Adrenal gland (tissue), 12 donors: ENCODE results near the gene TRAPPC10. TPM values are rescaled to one million over a fixed set of nuclear protein-coding genes. Genes with fewer than 3 reads are reported as not detected.

Source experiments
- DNase-seq, 7 donors: peaks; one replicate each; pipeline ENCODE4 v3.0.0-alpha.2; 2019 to 2020
- H3K27ac ChIP-seq, 5 donors: fragments of 200-600 bp; sonication (generic) in 4 of 5; 1 replicate in 3 of 5; 2 replicates in 2 of 5; pipeline versions ENCODE4 v1.5.1 to v1.8.0; 2016 to 2020; ENCODE audit warnings: mild to moderate bottlenecking in 1 of 5
- H3K27me3 ChIP-seq: fragments of 200-600 bp; 2 replicates; pipeline ENCODE4 v1.8.0; 2021
- H3K36me3 ChIP-seq, 2 donors: fragments of 200-600 bp; replicated peaks in 1 of 2; 1 replicate in 1 of 2; 2 replicates in 1 of 2; pipeline versions ENCODE4 v1.5.1 to v1.8.0; 2018 to 2022
- H3K4me1 ChIP-seq, 2 donors: fragments of 200-600 bp; replicated peaks in 1 of 2; 1 replicate in 1 of 2; 2 replicates in 1 of 2; pipeline versions ENCODE4 v1.5.1 to v1.8.0; 2018 to 2021
- H3K4me3 ChIP-seq, 4 donors: fragments of 200-600 bp; sonication (generic) in 3 of 4; one replicate each; pipeline ENCODE4 v1.5.1; 2016 to 2018
- H3K9me3 ChIP-seq, 3 donors: fragments of 200-600 bp; sonication (generic) in 1 of 3; replicated peaks in 1 of 3; 1 replicate in 2 of 3; 2 replicates in 1 of 3; pipeline versions ENCODE4 v1.5.1 to v1.8.0; 2016 to 2021
- POLR2A ChIP-seq, 2 donors: fragments of 450-650 bp; IDR thresholded peaks; one replicate each; pipeline ENCODE4 v1.6.1; 2017; ENCODE audit warnings: antibody characterized with exemption in 2 of 2, mild to moderate bottlenecking in 2 of 2, moderate library complexity in 1 of 2
- WGBS, 4 donors: extraction: QIAGEN DNeasy Blood & Tissue Kit in 2 of 4; methylation state at CpG; one replicate each; pipeline versions ENCODE4 v1.1.5 to v1.1.7; 2013 to 2017; 5-methylcytosine and 5-hydroxymethylcytosine counted together
- intact Hi-C, 2 donors: fragments of 100-400 bp; cut with DNase I; formaldehyde crosslinking; loops; one replicate each; pipeline versions ENCODE4 v1.14.1 to v1.15.0; 2022 to 2023
- polyA plus RNA-seq, 3 donors: library from polyadenylated mRNA; stranded (reverse); fragments of 200-250 nt in 2 of 3; fragments of 350-450 nt in 1 of 3; fragmentation: Illumina TruSeq in 1 of 3; extraction: RNeasy Lipid Tissue Mini Kit (QIAGEN cat#74804) in 1 of 3; gene quantifications; one replicate each; pipeline ENCODE4 v1.2.3, GENCODE V29; 2013 to 2014
- total RNA-seq, 9 donors: library from RNA; depleted of rRNA in 4 of 9; stranded (reverse); fragments of >200 nt in 4 of 9; fragments of 120-200 nt in 1 of 9; fragmentation: NEBNext Ultra II Directional in 1 of 9; extraction: Animal tissue kit (Norgen Biotek cat#: 25700) in 1 of 9; gene quantifications; one replicate each; pipeline versions ENCODE4 v1.1.0 to v1.2.4, GENCODE V29; 2013 to 2023
- TF ChIP-seq, protein P1 (sequence below), 6 experiments: fragments of 450-650 bp in 4 of 6; fragments of 200-600 bp in 2 of 6; sonication (generic) in 1 of 6; IDR thresholded peaks; 1 replicate in 5 of 6; 2 replicates in 1 of 6; pipeline versions ENCODE4 v1.5.1 to v1.8.0; 2016 to 2021; ENCODE audit warnings: antibody characterized with exemption in 6 of 6, mild to moderate bottlenecking in 2 of 6, moderate library complexity in 1 of 6
- donor health status: healthy with polysubstance abuse.
- donor health status: Bipolar disorder and iron deficiency.
- donor health status: DM: yes; HTN: yes; CAD: no.
- donor health status: DM: no; HTN: no; CAD: no.
- donor health status: DM: no; HTN: no; CAD: no.
- donor health status: DM: yes; HTN: yes; CAD: no.

Gene TRAPPC10
- total and polyA plus RNA-seq, 12 donors: 5.2 to 34.3 (median 24.7) TPM

DNA sequence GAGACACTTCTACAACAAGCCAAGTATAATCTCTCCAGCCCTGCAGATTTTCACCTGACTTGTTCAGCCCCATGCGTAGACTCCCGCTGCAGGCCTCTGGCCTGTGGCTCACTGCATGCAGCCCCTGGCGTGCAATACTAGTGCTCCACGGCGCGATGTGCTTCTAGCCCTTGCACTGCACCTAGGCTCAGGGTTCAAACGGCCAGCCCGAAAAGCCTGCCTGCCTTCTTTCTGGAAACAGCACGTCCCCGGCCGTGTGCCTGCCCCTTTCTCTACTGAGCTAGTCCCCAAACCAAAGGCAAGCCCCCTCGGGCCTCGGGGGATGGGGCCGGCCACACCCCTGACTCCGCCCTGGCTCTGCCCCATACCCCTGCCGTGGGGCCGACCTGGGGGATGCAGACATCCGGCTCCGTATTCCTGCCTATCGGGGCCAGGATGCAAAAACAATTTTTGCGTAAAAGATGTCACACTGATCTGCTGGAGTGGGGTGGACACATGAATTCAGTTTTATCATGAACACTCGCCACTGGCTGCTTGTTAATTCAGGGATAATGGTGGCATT, 26.3 kb upstream of the TRAPPC10 start:
- no peak overlapping the region for H3K4me3 ChIP-seq
- H3K9me3 ChIP-seq: no peaks in the 10 kb centered on the region
- WGBS, 4 donors: 29 to 75% (median 48%) methylated on average over 5 to 22 of the region's 22 CpGs
- TF ChIP-seq POLR2A (IDR thresholded peaks at IDR 0.05): no peak
- TF ChIP-seq, protein P1, sequence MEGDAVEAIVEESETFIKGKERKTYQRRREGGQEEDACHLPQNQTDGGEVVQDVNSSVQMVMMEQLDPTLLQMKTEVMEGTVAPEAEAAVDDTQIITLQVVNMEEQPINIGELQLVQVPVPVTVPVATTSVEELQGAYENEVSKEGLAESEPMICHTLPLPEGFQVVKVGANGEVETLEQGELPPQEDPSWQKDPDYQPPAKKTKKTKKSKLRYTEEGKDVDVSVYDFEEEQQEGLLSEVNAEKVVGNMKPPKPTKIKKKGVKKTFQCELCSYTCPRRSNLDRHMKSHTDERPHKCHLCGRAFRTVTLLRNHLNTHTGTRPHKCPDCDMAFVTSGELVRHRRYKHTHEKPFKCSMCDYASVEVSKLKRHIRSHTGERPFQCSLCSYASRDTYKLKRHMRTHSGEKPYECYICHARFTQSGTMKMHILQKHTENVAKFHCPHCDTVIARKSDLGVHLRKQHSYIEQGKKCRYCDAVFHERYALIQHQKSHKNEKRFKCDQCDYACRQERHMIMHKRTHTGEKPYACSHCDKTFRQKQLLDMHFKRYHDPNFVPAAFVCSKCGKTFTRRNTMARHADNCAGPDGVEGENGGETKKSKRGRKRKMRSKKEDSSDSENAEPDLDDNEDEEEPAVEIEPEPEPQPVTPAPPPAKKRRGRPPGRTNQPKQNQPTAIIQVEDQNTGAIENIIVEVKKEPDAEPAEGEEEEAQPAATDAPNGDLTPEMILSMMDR (IDR thresholded peaks at IDR 0.05): no peak
- peaks cover 0 to 25% of the 10 kb centered on the region in 2 donors for H3K36me3 ChIP-seq
- DNase-seq: no peak
- no peak overlapping the region for H3K27ac ChIP-seq
- H3K4me1 ChIP-seq: no peaks in the 10 kb centered on the region
- intact Hi-C loops: no loop called here
- H3K27me3 ChIP-seq: no peaks in the 10 kb centered on the region

DNA sequence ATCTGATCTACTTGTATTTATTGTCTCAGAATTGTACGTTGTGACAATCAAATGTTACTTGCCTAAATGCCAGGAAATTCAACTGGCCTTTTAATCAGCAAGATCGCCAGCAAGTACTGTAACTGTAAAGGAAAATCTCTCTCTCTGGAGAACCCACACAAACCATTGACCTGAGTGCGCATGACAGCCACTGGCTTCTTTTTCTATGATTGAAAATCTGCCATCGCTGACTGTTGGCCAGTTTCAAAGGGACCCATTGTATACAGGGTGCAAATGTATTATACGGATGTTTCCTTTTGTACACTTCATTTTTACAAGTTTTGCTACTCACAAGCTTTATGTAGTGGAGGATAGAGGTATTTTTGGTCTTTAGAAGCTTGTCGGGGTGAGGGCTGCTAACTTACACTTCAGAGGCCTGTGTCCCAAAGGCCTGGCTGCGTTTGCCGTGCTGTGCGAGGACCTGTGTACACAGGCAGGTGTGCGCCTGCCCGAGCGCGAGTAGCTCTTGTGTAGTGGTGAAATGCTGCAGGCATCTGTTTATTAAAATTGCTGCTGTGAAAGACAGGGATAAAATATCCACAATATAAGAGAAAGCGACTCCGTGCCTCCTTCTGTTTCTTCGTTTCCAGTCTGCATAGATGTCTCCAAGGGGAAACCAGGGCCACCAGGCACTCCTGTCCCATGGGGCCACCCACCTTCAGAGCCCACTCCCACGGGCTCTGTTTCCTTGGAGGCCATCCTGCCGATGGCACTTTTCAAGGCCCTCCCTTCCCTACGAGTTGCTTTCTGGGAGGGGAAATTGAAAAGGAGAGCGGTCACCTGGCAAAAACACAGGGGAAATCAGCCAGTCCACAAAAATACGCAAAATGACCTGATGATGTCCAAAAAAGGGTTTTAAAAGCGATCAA, 25.3 kb upstream of the TRAPPC10 start:
- H3K27me3 ChIP-seq: no peaks in the 10 kb centered on the region
- no peaks in the 10 kb centered on the region for H3K4me1 ChIP-seq
- peaks cover 0 to 15% of the 10 kb centered on the region in 2 donors for H3K36me3 ChIP-seq
- no peak overlapping the region for H3K27ac ChIP-seq
- 72 to 77% (median 75%) methylated on average over 22 of the region's 22 CpGs for WGBS, 4 donors
- intact Hi-C loops: no loop called here
- no peaks in the 10 kb centered on the region for H3K9me3 ChIP-seq
- DNase-seq: no peak
- TF ChIP-seq, protein P1 (IDR thresholded peaks at IDR 0.05): no peak
- no peak overlapping the region for H3K4me3 ChIP-seq

DNA sequence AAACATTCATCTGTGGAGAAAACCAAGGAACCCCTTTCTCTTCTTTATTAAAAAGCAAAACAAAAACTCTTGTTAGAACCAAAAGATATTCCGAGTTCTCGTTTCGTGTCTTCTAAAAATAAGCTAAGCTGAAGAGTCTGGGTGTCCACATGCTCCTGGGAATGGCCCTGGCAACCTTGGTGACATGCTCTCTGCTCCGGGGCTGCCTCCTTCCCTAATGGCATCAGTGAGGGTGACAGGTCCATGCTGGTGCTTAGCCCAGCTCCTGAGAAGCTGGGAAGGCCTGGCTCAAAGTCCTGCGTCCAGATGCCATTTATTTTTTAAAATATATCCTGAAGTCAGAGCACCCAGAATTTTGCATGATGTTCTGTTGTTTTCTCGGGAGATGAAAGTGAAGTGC, 24.6 kb upstream of the TRAPPC10 start:
- Histone ChIP-seq H3K4me1 (no peaks in the 10 kb centered on the region), H3K27me3 (no peaks in the 10 kb centered on the region), H3K36me3 (peaks cover 0 to 8% of the 10 kb centered on the region in 2 donors), H3K4me3 (no peak overlapping the region), H3K9me3 (no peaks in the 10 kb centered on the region), H3K27ac (no peak overlapping the region)
- WGBS, 4 donors: 31 to 57% (median 49%) methylated on average over 5 to 6 of the region's 6 CpGs
- no peak for TF ChIP-seq POLR2A (IDR thresholded peaks at IDR 0.05)
- TF ChIP-seq, protein P1 (IDR thresholded peaks at IDR 0.05): no peak
- intact Hi-C loops: no loop called here
- no peak for DNase-seq

DNA sequence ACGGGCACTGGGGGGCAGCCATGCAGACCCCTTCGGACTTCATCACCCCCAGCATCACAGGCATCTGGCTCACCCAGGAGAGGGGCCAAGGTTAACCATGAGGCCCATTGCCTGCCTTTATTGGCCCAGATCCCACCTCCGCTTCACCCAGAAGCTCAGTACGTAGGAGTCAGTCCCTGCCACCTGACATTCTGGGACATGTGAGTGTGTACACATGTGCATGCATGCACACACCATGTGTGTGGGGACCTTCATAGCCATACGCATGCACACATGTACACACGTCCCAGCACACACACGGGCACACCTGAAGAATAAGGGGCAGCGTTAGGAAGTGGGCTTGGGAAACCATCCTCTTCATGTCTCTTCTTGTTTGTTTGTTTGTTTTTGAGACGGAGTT, 24.1 kb upstream of the TRAPPC10 start:
- no peaks in the 10 kb centered on the region for H3K4me1 ChIP-seq
- intact Hi-C loops: no loop called here
- H3K4me3 ChIP-seq: no peak overlapping the region
- no peaks in the 10 kb centered on the region for H3K9me3 ChIP-seq
- H3K27me3 ChIP-seq: no peaks in the 10 kb centered on the region
- TF ChIP-seq, protein P1 (IDR thresholded peaks at IDR 0.05): no peak
- TF ChIP-seq POLR2A (IDR thresholded peaks at IDR 0.05): no peak
- DNase-seq: no peak
- peaks cover 0 to 3% of the 10 kb centered on the region in 2 donors for H3K36me3 ChIP-seq
- WGBS, 4 donors: 67 to 76% (median 68%) methylated on average over 7 to 9 of the region's 9 CpGs
- no peak overlapping the region for H3K27ac ChIP-seq
